HL-60 (cell line): ENCODE measurements around the gene CCDC124.
A peak's percentile ranks its signal among the peaks of the same experiment; 100 is the strongest.

Experiments used
- DNase-seq, 2 experiments: peaks; one replicate each; pipeline ENCODE4 v3.0.0-alpha.2; 2010 to 2020; ENCODE audit warnings: low read depth in 1 of 2, low spot score in 1 of 2
- H3K27ac ChIP-seq: fragments of 250-450 bp; sonication (Bioruptor Pico); replicated peaks from 2 replicates; pipeline ENCODE4 v1.5.1; 2020; ENCODE audit warnings: mild to moderate bottlenecking, moderate library complexity
- H3K27me3 ChIP-seq: fragments of 250-450 bp; sonication (Bioruptor Pico); 2 replicates; pipeline ENCODE4 v1.5.1; 2021; ENCODE audit warnings: mild to moderate bottlenecking, moderate library complexity; ENCODE audit not compliant: insufficient read depth, poor library complexity, severe bottlenecking
- H3K4me3 ChIP-seq: replicated peaks from 2 replicates; pipeline ENCODE4 v1.5.1; 2011; ENCODE audit warnings: mild to moderate bottlenecking, control low read depth, low read length; ENCODE audit not compliant: insufficient read depth
- CTCF ChIP-seq: IDR thresholded peaks from one replicate; pipeline ENCODE4 v1.5.1; 2011; ENCODE audit warnings: low read length, control low read depth, inconsistent platforms; ENCODE audit not compliant: insufficient read depth
- GABPA ChIP-seq: IDR thresholded peaks from 2 replicates; pipeline ENCODE4 v1.6.1; 2012; ENCODE audit warnings: low read depth
- POLR2AphosphoS5 ChIP-seq: IDR thresholded peaks from 2 replicates; pipeline ENCODE4 v1.6.1; 2012; ENCODE audit warnings: low read depth
- REST ChIP-seq: IDR thresholded peaks from 2 replicates; pipeline ENCODE4 v1.6.1; 2012; ENCODE audit warnings: low read depth; ENCODE audit not compliant: insufficient replicate concordance
- SPI1 ChIP-seq: IDR thresholded peaks from 2 replicates; pipeline ENCODE4 v1.6.1; 2012; ENCODE audit warnings: low read depth, mild to moderate bottlenecking, borderline replicate concordance

CCDC124 gene

GRCh38 chr19:17950310-17951156 is 17.7 kb downstream of the CCDC124 start:
- DNase-seq: no peak
- no peak overlapping the region for H3K27ac ChIP-seq
- H3K27me3 ChIP-seq: peaks cover 53% of the 10 kb centered on the region
- no peak for TF ChIP-seq SPI1
- TF ChIP-seq GABPA: no peak
- no peak for TF ChIP-seq REST
- no peak for TF ChIP-seq CTCF
- TF ChIP-seq POLR2AphosphoS5: no peak
- no peak overlapping the region for H3K4me3 ChIP-seq

- no peak overlapping the region for H3K27ac ChIP-seq
- DNase-seq: peak in 1 of 2 experiments; percentile 23
- peaks cover 53% of the 10 kb centered on the region for H3K27me3 ChIP-seq
- TF ChIP-seq GABPA (no peak), REST (no peak), SPI1 (no peak), POLR2AphosphoS5 (no peak), CTCF (no peak)
- no peak overlapping the region for H3K4me3 ChIP-seq
Observed at GRCh38 chr19:17951157-17951989, 18.6 kb downstream of the CCDC124 start.

GRCh38 chr19:17951990-17952976 is 19.5 kb downstream of the CCDC124 start:
- TF ChIP-seq POLR2AphosphoS5 (no peak), CTCF (no peak), REST (no peak), SPI1 (no peak), GABPA (no peak)
- Histone ChIP-seq H3K27ac (no peak overlapping the region), H3K4me3 (no peak overlapping the region), H3K27me3 (peaks cover 53% of the 10 kb centered on the region)
- DNase-seq: no peak
